Activated CD4-positive, alpha-beta T cell treated with anti-CD3 and anti-CD28 coated beads for 36 hours (primary cell): ENCODE results near the gene DLD. TPM values are rescaled to one million over a fixed set of nuclear protein-coding genes. Genes with fewer than 3 reads are reported as not detected.
A peak's percentile ranks its signal among the peaks of the same experiment; 100 is the strongest.

Experiments used
- ATAC-seq: fragments of 200-7000 bp; cut with Tn5 transposase; one replicate; pipeline ENCODE4 v1.10.0; 2021; ENCODE audit warnings: mild to moderate bottlenecking, moderate library complexity
- CTCF ChIA-PET: fragments of 350-600 bp; sonication (Branson Sonifier 250); formaldehyde crosslinking; loops from one replicate; lab custom pipeline; 2021; ENCODE audit warnings: antibody characterized with exemption; lab: Charles Lee
- POLR2A ChIA-PET: fragments of 350-600 bp; sonication (Branson Sonifier 250); formaldehyde crosslinking; loops from one replicate; lab custom pipeline; 2021; ENCODE audit warnings: antibody characterized with exemption, inconsistent platforms; lab: Charles Lee
- DNase-seq: peaks from one replicate; pipeline ENCODE4 v3.0.0-alpha.2; 2020
- H3K27ac Mint-ChIP-seq: one replicate; pipeline ENCODE4 v1.8.0; 2021; ENCODE audit warnings: mixed read lengths
- H3K27me3 Mint-ChIP-seq: one replicate; pipeline ENCODE4 v1.8.0; 2021; ENCODE audit warnings: mixed read lengths
- H3K36me3 Mint-ChIP-seq: one replicate; pipeline ENCODE4 v1.8.0; 2021; ENCODE audit warnings: low read depth, mixed read lengths
- H3K4me1 Mint-ChIP-seq: one replicate; pipeline ENCODE4 v1.8.0; 2021; ENCODE audit warnings: mixed read lengths
- H3K4me3 Mint-ChIP-seq: one replicate; pipeline ENCODE4 v1.8.0; 2021; ENCODE audit warnings: mild to moderate bottlenecking, moderate library complexity, mixed read lengths
- H3K9me3 Mint-ChIP-seq: one replicate; pipeline ENCODE4 v1.8.0; 2021; ENCODE audit warnings: low read depth, mixed read lengths
- intact Hi-C, 2 experiments: fragments of 100-400 bp; cut with DNase I in 1 of 2; cut with micrococcal nuclease in 1 of 2; formaldehyde crosslinking; loops; one replicate each; pipeline versions ENCODE4 v1.14.2 to v1.15.1; 2022 to 2024; cut with DNase I, micrococcal nuclease
- total RNA-seq, 2 experiments: library from RNA; stranded (reverse); gene quantifications; one replicate each; pipeline ENCODE4 v1.2.3, GENCODE V29; 2021

The DLD gene
- total RNA-seq, 2 experiments from 2014 or later, result 71.4 to 101 TPM

GRCh38 chr7:107933386-107934013, 42.5 kb downstream of the DLD start:
- H3K27me3 Mint-ChIP-seq, result no peaks in the 10 kb centered on the region
- no peaks in the 10 kb centered on the region for H3K9me3 Mint-ChIP-seq
- peaks cover 16% of the 10 kb centered on the region for H3K4me1 Mint-ChIP-seq
- no peak overlapping the region for H3K27ac Mint-ChIP-seq
- H3K36me3 Mint-ChIP-seq, result peaks cover 14% of the 10 kb centered on the region
- ATAC-seq (no peak), DNase-seq (no peak)
- H3K4me3 Mint-ChIP-seq, result no peak overlapping the region
- intact Hi-C loops, result no loop called here
- CTCF ChIA-PET, result interaction anchor here (0.7 kb wide), 1 partner anchor 189 kb away, joined by 4 read pairs; no protein-coding TSS in a partner anchor
- POLR2A ChIA-PET, result no interaction called here

DNA sequence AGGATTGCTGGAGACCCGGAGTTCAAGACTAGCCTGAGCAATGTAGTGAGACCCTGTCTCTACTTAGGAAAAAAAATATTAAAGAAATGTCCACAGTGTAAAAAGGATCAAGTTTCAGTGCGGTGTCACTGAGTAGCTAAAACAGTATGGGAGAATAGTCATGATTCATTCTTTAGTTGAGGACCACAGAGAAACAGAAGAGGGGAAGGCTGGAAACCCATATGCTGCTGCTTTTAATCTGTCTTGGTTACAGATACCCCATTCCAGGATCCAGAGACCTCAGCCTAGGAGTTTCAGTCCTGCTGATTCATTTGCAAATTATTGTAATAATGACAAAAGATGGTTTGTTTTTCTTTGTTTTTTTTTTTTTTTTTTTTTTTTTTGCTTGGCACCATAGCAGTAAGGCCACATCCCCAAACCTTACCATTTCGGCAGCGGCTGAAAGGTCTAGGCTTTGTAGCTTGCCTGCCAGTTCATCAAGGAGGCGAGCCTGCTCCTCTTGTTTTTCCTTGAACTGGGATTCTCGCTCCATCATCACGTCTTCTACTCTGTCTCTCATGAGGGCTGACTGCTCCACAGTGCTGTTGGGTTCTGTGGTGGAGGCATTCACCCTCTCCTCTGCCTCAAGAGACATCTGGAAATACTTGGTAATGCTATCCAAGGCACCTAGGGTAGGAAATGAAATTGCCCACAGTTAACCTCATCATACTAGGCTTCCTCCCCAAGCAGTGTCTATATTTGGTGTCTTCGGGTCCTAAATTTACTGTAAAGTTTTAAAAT, 44.2 kb downstream of the DLD start:
- H3K4me3 Mint-ChIP-seq, result no peak overlapping the region
- H3K4me1 Mint-ChIP-seq, result peaks cover 16% of the 10 kb centered on the region
- H3K36me3 Mint-ChIP-seq, result peaks cover 7% of the 10 kb centered on the region
- H3K27ac Mint-ChIP-seq, result peak overlapping the region; percentile 69
- ATAC-seq, result no peak
- no peaks in the 10 kb centered on the region for H3K9me3 Mint-ChIP-seq
- POLR2A ChIA-PET, result no interaction called here
- no peak for DNase-seq
- intact Hi-C loops, result no loop called here
- no peaks in the 10 kb centered on the region for H3K27me3 Mint-ChIP-seq
- CTCF ChIA-PET, result interaction anchor here (0.7 to 1.1 kb wide), 2 partner anchors 12 to 81 kb away, joined by 3 read pairs; no protein-coding TSS in a partner anchor

GRCh38 chr7:107936312-107936711, 45.3 kb downstream of the DLD start:
- no peak for ATAC-seq
- CTCF ChIA-PET, result no interaction called here

GRCh38 chr7:107937531-107937930, 46.5 kb downstream of the DLD start:
- Mint-ChIP-seq H3K27me3 (no peaks in the 10 kb centered on the region), H3K4me1 (peaks cover 16% of the 10 kb centered on the region), H3K9me3 (no peaks in the 10 kb centered on the region), H3K27ac (no peak overlapping the region), H3K36me3 (peaks cover 4% of the 10 kb centered on the region), H3K4me3 (no peak overlapping the region)
- ChIA-PET CTCF (no interaction called here), POLR2A (no interaction called here)
- no peak for DNase-seq
- intact Hi-C loops, result no loop called here
- no peak for ATAC-seq

More at GRCh38 chr7:107936312-107936711, 45.3 kb downstream of the DLD start:
- no peak for DNase-seq
- peaks cover 10% of the 10 kb centered on the region for H3K36me3 Mint-ChIP-seq
- no peak overlapping the region for H3K27ac Mint-ChIP-seq
- no peaks in the 10 kb centered on the region for H3K27me3 Mint-ChIP-seq
- H3K9me3 Mint-ChIP-seq, result no peaks in the 10 kb centered on the region
- peaks cover 16% of the 10 kb centered on the region for H3K4me1 Mint-ChIP-seq
- intact Hi-C loops, result no loop called here
- POLR2A ChIA-PET, result no interaction called here
- H3K4me3 Mint-ChIP-seq, result no peak overlapping the region

- Mint-ChIP-seq H3K36me3 (peaks cover 4% of the 10 kb centered on the region), H3K27me3 (no peaks in the 10 kb centered on the region), H3K9me3 (no peaks in the 10 kb centered on the region), H3K27ac (no peak overlapping the region), H3K4me3 (no peak overlapping the region), H3K4me1 (peaks cover 7% of the 10 kb centered on the region)
- DNase-seq (no peak), ATAC-seq (no peak)
- intact Hi-C loops, result no loop called here
- POLR2A ChIA-PET, result no interaction called here
- CTCF ChIA-PET, result interaction anchor here (0.5 to 1.0 kb wide), 2 partner anchors 9 to 209 kb away, joined by 3 read pairs; no protein-coding TSS in a partner anchor
Observed at GRCh38 chr7:107938456-107939250, 47.7 kb downstream of the DLD start.

GRCh38 chr7:107939573-107940489, 48.8 kb downstream of the DLD start:
- ChIA-PET CTCF (interaction anchor here (0.7 to 0.8 kb wide), 2 partner anchors 32 to 134 kb away, joined by 3 to 5 read pairs; no protein-coding TSS in a partner anchor), POLR2A (no interaction called here)
- ATAC-seq (no peak), DNase-seq (no peak)
- Mint-ChIP-seq H3K4me3 (no peak overlapping the region), H3K9me3 (no peaks in the 10 kb centered on the region), H3K4me1 (peaks cover 2% of the 10 kb centered on the region), H3K36me3 (peaks cover 4% of the 10 kb centered on the region), H3K27me3 (no peaks in the 10 kb centered on the region), H3K27ac (no peak overlapping the region)
- intact Hi-C loops, result no loop called here

- no peak for ATAC-seq
- Mint-ChIP-seq H3K4me1 (peaks cover 2% of the 10 kb centered on the region), H3K4me3 (no peak overlapping the region), H3K9me3 (no peaks in the 10 kb centered on the region), H3K36me3 (peaks cover 4% of the 10 kb centered on the region), H3K27me3 (no peaks in the 10 kb centered on the region), H3K27ac (no peak overlapping the region)
- no peak for DNase-seq
- ChIA-PET POLR2A (no interaction called here), CTCF (interaction anchor here (0.8 kb wide), 1 partner anchor 31 kb away, joined by 3 read pairs; no protein-coding TSS in a partner anchor)
- intact Hi-C loops, result no loop called here
Observed at GRCh38 chr7:107940951-107941350, 50.0 kb downstream of the DLD start.

GRCh38 chr7:107943018-107943417, 52.0 kb downstream of the DLD start:
- H3K27ac Mint-ChIP-seq, result no peak overlapping the region
- ATAC-seq, result no peak
- intact Hi-C loops, result no loop called here
- H3K4me3 Mint-ChIP-seq, result no peak overlapping the region
- POLR2A ChIA-PET, result no interaction called here
- no peak for DNase-seq
- no peaks in the 10 kb centered on the region for H3K4me1 Mint-ChIP-seq
- CTCF ChIA-PET, result no interaction called here
- H3K36me3 Mint-ChIP-seq, result peaks cover 4% of the 10 kb centered on the region
- H3K9me3 Mint-ChIP-seq, result no peaks in the 10 kb centered on the region
- H3K27me3 Mint-ChIP-seq, result no peaks in the 10 kb centered on the region

- intact Hi-C loops, result no loop called here
- ATAC-seq, result no peak
- no peak for DNase-seq
- Mint-ChIP-seq H3K4me1 (no peaks in the 10 kb centered on the region), H3K27ac (no peak overlapping the region), H3K27me3 (no peaks in the 10 kb centered on the region), H3K36me3 (peaks cover 4% of the 10 kb centered on the region), H3K4me3 (no peak overlapping the region), H3K9me3 (no peaks in the 10 kb centered on the region)
- ChIA-PET CTCF (interaction anchor here (0.5 kb wide), 1 partner anchor 328 kb away, joined by 3 read pairs; no protein-coding TSS in a partner anchor), POLR2A (no interaction called here)
Observed at GRCh38 chr7:107944411-107945169, 53.6 kb downstream of the DLD start.

GRCh38 chr7:107945332-107945731, 54.3 kb downstream of the DLD start:
- Mint-ChIP-seq H3K36me3 (peaks cover 4% of the 10 kb centered on the region), H3K27me3 (no peaks in the 10 kb centered on the region), H3K9me3 (no peaks in the 10 kb centered on the region), H3K27ac (no peak overlapping the region), H3K4me1 (no peaks in the 10 kb centered on the region), H3K4me3 (no peak overlapping the region)
- DNase-seq (no peak), ATAC-seq (no peak)
- CTCF ChIA-PET, result interaction anchor here (0.6 kb wide), 1 partner anchor 572 kb away, joined by 3 read pairs; no protein-coding TSS in a partner anchor
- POLR2A ChIA-PET, result no interaction called here
- intact Hi-C loops, result no loop called here
